Activated CD8-positive, alpha-beta T cell treated with anti-CD3 and anti-CD28 coated beads for 36 hours (primary cell): Measurements from ENCODE around the gene CMSS1. TPM values are rescaled to one million over a fixed set of nuclear protein-coding genes. Genes with fewer than 3 reads are reported as not detected.

Source experiments
- ATAC-seq: fragments of 200-7000 bp; cut with Tn5 transposase; one replicate; pipeline ENCODE4 v1.10.0; 2021; ENCODE audit warnings: mild to moderate bottlenecking, moderate library complexity
- CTCF ChIA-PET: fragments of 350-600 bp; sonication (Branson Sonifier 250); formaldehyde crosslinking; loops from one replicate; lab custom pipeline; 2021; ENCODE audit warnings: antibody characterized with exemption; lab: Charles Lee
- POLR2A ChIA-PET: fragments of 350-600 bp; sonication (Branson Sonifier 250); formaldehyde crosslinking; loops from one replicate; lab custom pipeline; 2021; ENCODE audit warnings: antibody characterized with exemption; lab: Charles Lee
- DNase-seq: peaks from one replicate; pipeline ENCODE4 v3.0.0-alpha.2; 2020
- H3K27ac Mint-ChIP-seq: one replicate; pipeline ENCODE4 v1.8.0; 2021; ENCODE audit warnings: mild to moderate bottlenecking, mixed read lengths
- H3K27me3 Mint-ChIP-seq: one replicate; pipeline ENCODE4 v1.8.0; 2021; ENCODE audit warnings: mixed read lengths
- H3K36me3 Mint-ChIP-seq: one replicate; pipeline ENCODE4 v1.8.0; 2021; ENCODE audit warnings: low read depth, mixed read lengths
- H3K4me1 Mint-ChIP-seq: one replicate; pipeline ENCODE4 v1.8.0; 2021; ENCODE audit warnings: low read depth, mixed read lengths
- H3K4me3 Mint-ChIP-seq: one replicate; pipeline ENCODE4 v1.8.0; 2021; ENCODE audit warnings: mild to moderate bottlenecking, moderate library complexity, mixed read lengths
- H3K9me3 Mint-ChIP-seq: one replicate; pipeline ENCODE4 v1.8.0; 2021; ENCODE audit warnings: mixed read lengths
- intact Hi-C: fragments of 100-400 bp; cut with micrococcal nuclease; formaldehyde crosslinking; loops from one replicate; pipeline ENCODE4 v1.10.0; 2022
- total RNA-seq, 2 experiments: library from RNA; stranded (reverse); gene quantifications; one replicate each; pipeline ENCODE4 v1.2.3, GENCODE V29; 2021
- TF ChIP-seq, protein P1 (sequence below): fragments of 200-600 bp; IDR thresholded peaks from one replicate; pipeline ENCODE4 v1.8.0; 2022; ENCODE audit warnings: antibody characterized with exemption, mild to moderate bottlenecking

The CMSS1 gene
- total RNA-seq, 2 experiments from 2014 or later: 93.9 to 110 TPM

DNA sequence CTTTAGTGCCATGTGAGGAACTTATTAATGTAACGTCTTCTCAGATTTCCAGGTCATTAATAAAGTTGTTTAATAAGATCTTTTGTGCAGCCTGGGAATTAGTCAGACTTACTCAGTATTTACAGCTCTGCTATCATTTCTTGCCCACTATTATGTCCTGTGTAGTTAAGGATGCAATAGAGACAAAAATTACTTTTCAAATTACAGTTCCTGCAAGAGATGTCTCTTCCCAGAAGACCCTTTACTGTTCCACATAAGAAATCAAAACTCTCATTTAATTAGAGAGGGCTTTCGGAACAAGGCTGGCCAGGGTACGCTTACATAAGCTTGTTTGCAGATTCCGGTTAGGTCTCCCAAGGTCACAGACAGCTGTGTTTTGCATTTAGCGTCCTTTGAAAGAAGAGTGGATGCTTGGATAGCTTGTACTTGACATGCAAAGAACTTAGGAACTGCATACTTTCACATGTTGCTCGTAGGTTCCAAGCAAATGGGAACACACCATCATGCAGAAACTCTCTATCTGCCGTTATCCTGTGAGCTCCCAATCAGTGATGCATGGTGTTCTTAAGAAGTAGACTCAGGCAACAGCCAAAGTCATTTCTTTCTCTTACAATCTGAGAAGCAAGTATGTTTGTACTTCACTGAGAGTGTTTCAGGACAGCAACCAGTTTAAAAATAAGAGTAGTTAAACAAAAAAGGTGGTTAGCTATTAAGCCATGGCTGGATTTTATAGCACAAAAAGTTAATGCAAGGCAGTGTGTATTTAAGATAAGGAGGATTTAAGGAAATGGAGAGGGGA lies 259.3 kb downstream of the CMSS1 start:
- ATAC-seq (no peak), DNase-seq (no peak)
- Mint-ChIP-seq H3K4me3 (no peak overlapping the region), H3K27ac (peak overlapping the region; percentile 64), H3K4me1 (peaks cover 42% of the 10 kb centered on the region), H3K36me3 (peaks cover 10% of the 10 kb centered on the region), H3K27me3 (no peaks in the 10 kb centered on the region), H3K9me3 (no peaks in the 10 kb centered on the region)
- CTCF ChIA-PET: interaction anchor here (1.5 to 5.7 kb wide), 3 partner anchors 8 to 177 kb away, joined by 10 to 41 read pairs (median 30); no protein-coding TSS in a partner anchor
- intact Hi-C loops: loop anchor here (10.0 kb wide), 1 partner anchor 242 kb away; no protein-coding TSS in a partner anchor
- TF ChIP-seq, protein P1, sequence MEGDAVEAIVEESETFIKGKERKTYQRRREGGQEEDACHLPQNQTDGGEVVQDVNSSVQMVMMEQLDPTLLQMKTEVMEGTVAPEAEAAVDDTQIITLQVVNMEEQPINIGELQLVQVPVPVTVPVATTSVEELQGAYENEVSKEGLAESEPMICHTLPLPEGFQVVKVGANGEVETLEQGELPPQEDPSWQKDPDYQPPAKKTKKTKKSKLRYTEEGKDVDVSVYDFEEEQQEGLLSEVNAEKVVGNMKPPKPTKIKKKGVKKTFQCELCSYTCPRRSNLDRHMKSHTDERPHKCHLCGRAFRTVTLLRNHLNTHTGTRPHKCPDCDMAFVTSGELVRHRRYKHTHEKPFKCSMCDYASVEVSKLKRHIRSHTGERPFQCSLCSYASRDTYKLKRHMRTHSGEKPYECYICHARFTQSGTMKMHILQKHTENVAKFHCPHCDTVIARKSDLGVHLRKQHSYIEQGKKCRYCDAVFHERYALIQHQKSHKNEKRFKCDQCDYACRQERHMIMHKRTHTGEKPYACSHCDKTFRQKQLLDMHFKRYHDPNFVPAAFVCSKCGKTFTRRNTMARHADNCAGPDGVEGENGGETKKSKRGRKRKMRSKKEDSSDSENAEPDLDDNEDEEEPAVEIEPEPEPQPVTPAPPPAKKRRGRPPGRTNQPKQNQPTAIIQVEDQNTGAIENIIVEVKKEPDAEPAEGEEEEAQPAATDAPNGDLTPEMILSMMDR: no peak
- POLR2A ChIA-PET: interaction anchor here (0.6 to 1.6 kb wide), 2 partner anchors 28 to 259 kb away, joined by 3 read pairs; partner anchors contain the start of gene CMSS1

DNA sequence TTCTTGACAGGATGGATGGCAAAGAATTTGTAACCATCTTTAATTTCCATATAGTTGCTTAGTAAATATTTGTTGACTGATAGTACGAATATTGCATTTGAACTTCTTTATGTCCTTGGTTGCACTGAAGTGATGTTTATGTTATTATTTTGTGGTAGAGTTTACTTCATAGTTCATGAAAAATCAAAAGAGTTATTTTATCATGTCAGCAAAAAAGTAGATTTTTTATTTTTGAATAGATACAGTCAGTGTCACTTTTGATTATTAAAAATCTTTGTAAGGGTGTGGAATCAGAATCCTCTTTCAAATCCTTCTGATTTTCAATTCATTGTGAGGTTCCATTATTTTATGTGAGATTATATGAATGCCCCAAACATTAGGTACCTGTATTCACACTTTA lies 261.7 kb downstream of the CMSS1 start:
- ChIA-PET CTCF (no interaction called here), POLR2A (no interaction called here)
- DNase-seq (no peak), ATAC-seq (no peak)
- Mint-ChIP-seq H3K27me3 (no peaks in the 10 kb centered on the region), H3K4me1 (peaks cover 22% of the 10 kb centered on the region), H3K4me3 (no peak overlapping the region), H3K27ac (no peak overlapping the region), H3K9me3 (no peaks in the 10 kb centered on the region), H3K36me3 (peaks cover 10% of the 10 kb centered on the region)
- TF ChIP-seq, protein P1: no peak
- intact Hi-C loops: loop anchor here (10.0 kb wide), 1 partner anchor 245 kb away; no protein-coding TSS in a partner anchor

DNA sequence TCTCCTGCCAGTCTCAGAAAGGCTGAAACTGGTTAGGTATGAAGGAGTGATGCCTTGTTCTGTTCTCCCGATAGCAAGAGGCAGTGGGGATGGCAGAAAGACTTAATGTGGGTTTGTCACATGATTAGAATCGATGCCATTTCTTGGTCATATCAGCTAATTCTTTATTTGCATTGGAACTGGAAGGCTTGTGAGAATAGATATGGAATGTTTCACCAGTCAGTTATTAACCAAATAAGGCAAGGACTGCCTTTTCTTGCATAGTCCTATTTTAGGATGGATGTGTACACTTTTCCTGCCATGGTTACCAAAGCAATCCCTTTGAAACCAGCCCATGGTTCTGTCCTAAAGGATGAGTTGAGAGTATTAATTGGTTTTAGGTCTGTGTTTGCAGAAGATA lies 262.9 kb downstream of the CMSS1 start:
- intact Hi-C loops: no loop called here
- H3K27me3 Mint-ChIP-seq: no peaks in the 10 kb centered on the region
- H3K4me3 Mint-ChIP-seq: no peak overlapping the region
- ATAC-seq: no peak
- CTCF ChIA-PET: interaction anchor here (0.9 kb wide), 1 partner anchor 173 kb away, joined by 4 read pairs; no protein-coding TSS in a partner anchor
- POLR2A ChIA-PET: no interaction called here
- TF ChIP-seq, protein P1: no peak
- DNase-seq: no peak
- H3K9me3 Mint-ChIP-seq: no peaks in the 10 kb centered on the region
- H3K4me1 Mint-ChIP-seq: peaks cover 14% of the 10 kb centered on the region
- H3K27ac Mint-ChIP-seq: no peak overlapping the region
- peaks cover 10% of the 10 kb centered on the region for H3K36me3 Mint-ChIP-seq

DNA sequence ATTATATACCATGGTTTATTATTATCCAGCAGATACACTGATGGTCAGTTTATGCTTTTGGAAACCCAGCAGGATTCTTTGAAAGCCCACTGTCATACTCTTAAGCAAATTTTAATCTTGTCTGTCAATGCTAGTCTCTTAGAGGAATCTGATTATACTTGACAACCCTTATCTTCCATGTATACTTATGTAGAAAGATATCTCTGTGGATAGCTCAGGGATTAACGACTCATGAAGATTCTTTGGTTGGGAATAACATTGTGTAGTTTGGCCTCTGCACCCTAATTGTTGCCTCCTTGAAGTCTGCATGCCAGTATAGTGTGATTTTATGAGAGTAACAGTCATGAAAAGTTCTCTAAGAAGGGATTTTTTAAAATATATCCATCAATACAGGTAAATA lies 263.6 kb downstream of the CMSS1 start:
- ATAC-seq (no peak), DNase-seq (no peak)
- Mint-ChIP-seq H3K4me1 (peaks cover 7% of the 10 kb centered on the region), H3K9me3 (no peaks in the 10 kb centered on the region), H3K27me3 (no peaks in the 10 kb centered on the region), H3K36me3 (peaks cover 10% of the 10 kb centered on the region), H3K27ac (no peak overlapping the region), H3K4me3 (no peak overlapping the region)
- intact Hi-C loops: no loop called here
- TF ChIP-seq, protein P1: no peak
- ChIA-PET POLR2A (no interaction called here), CTCF (no interaction called here)
